GM18507 (cell line): Measurements from ENCODE around the gene C1QTNF3.

Source experiments
- DNase-seq: peaks from one replicate; pipeline ENCODE4 v3.0.0; 2011; ENCODE audit warnings: low read depth; ENCODE audit not compliant: insufficient read length; ENCODE audit errors: extremely low spot score
- FAIRE-seq: peaks from 2 replicates; lab custom pipeline; 2011; peaks lifted over from hg19 to GRCh38; lab: Jason Lieb, UNC

C1QTNF3 gene

DNA sequence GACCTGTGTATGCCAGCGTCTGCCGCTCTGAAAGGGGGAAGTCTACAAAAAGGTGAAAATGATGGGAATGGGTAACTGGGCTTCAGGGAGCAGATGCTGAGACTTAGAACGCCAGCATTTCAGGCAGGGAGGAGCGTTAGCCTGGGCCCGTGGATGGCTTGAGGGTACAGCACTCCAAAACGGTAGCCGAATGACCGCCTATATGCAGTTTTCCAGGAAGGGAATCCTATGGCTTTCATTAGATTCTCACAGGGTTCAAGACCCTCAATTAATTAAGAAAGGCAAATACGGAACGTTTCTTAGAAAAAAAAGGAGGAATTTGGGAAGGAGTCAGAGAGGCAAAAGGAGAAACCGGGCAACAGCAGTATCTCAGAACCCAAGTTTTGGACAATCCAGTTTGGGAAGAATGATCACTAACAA is 35.8 kb downstream of the C1QTNF3 start:
- DNase-seq (no peak), FAIRE-seq (no peak)

- FAIRE-seq (no peak), DNase-seq (no peak)
Observed at GRCh38 chr5:34005681-34006080, 37.3 kb downstream of the C1QTNF3 start.

- DNase-seq (no peak), FAIRE-seq (no peak)
Observed at GRCh38 chr5:34005211-34005610, 37.8 kb downstream of the C1QTNF3 start.

DNA sequence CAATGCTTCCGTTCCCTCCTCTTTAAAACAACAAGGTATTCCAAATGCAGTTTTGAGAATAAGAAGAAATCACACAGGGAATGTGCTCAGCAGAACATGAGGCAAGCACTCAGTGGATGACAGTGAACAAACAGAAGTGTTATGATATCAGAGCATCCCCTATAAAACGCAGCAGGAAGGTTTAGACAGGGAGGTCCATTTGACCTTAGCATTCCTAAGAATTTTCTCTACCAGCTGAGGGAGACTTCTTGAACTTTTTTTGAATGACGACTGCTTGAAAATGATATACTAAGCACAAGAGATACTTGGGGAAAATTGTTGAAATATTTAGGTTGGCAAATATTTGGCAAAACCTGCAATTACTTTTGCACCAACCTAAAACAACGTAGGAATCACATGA is 39.1 kb downstream of the C1QTNF3 start:
- no peak for DNase-seq
- FAIRE-seq = no peak

DNA sequence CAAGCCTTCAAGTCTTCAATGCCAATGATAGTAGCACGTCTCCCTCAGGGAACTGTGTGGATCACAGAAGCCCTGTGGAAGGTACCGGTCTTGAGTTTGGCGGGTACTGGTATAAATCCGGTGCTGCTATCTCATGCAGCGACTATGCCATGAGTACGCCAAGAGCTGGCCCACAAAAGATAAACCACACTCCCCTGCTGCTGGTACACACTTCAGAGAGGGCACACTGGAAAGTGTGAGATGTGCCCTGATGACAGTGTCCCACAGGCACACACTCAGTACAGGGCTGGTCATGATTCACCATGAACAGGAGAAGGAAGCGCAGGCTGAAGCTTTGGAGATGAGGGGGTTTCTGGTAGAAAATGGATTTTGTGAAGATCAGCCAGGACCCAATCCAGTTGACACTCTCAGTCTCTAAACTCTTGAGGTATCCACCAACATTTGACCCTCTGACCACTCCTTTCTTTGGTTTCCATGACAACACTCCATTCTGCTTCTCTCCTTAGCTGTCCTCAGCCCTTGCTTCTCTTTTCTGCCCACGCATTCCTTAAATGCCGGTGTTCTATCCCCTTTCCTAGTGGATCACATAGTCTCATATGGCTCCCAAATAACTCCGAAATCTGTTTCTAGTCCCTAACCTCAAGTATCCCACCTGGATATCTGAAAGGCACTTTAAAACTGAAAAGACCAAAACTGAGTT is 40.2 kb downstream of the C1QTNF3 start:
- no peak for DNase-seq
- FAIRE-seq = no peak

DNA sequence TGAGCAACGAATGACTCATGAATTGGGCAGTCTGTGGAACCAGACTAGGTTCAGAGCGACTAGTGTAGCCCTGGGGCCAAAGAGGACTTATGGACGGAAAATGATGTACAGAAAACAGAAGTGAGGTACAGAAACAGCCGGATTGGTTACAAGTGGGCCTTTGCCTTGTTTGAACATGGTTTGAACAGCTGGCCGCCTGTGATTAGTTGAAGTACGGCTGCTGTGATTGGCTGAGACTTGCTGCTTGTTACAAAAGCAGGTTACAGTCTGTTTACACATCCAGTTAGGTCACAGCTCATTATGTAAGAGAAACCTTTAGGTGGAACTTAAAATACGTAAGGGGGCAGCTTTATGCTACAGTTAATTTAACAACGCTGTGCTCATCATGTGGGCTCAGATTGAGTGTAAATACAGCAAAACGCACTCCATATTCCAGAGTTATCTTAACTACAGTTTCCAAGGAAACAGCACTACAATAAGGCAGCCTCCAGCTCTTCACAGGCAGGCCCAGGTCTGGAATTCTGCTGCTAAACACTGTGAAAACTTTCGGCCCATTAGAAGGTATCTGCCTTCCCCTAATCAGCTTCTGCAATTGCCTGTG is 41.7 kb downstream of the C1QTNF3 start:
- DNase-seq (no peak), FAIRE-seq (no peak)

DNA sequence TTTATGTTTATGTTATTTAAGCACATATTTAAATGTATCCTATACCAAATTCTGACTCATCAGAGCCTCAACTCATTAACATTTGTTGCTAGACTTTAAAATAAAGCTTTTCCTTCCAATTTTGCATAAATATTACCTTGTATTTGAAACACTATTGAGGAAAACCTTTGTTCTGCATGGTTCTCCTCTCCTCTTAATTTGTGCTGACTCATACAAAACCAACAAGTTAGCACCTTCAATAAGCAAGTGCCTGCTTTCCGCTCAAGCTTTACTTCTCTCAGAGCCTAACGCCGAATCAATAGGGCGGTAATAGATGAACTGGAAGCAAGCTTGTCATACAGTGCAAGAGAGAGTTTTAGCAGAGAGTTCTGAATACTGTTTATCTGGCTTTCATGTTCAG is 43.0 kb downstream of the C1QTNF3 start:
- no peak for DNase-seq
- FAIRE-seq = no peak

DNA sequence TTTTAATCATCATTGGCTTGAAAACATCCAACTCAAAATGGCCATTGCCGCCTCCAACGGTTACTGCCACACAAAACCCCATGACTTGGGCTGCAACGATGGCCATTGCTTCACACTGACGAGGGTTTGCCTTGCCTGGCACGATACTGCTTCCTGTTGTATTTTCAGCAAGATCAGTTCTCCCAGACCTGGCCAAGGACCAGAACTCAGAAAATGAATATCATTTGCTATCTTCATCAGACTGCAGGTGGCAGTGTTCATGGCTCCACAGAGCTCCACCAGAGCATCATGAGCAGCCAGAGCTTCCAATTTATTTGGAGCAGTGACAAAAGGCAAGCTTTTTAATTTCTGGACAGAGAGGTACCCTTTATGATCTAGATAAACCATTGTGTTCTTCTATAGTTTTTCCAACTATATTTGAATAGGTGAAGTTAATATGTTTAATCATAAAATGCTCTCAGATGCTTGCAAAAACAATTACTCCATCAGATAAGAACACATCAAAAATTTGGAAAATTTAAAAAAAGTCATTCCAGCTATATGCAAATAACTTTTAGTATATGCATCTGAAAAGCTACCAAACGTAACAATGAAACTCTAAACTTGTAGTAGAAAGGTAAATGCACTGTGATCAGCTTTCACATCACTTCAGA is 45.6 kb downstream of the C1QTNF3 start:
- DNase-seq = no peak
- peak; percentile 81 for FAIRE-seq

- FAIRE-seq (no peak), DNase-seq (no peak)
Observed at GRCh38 chr5:33995865-33996264, 47.1 kb downstream of the C1QTNF3 start.

GRCh38 chr5:33994845-33995244 is 48.2 kb downstream of the C1QTNF3 start:
- DNase-seq (no peak), FAIRE-seq (no peak)

DNA sequence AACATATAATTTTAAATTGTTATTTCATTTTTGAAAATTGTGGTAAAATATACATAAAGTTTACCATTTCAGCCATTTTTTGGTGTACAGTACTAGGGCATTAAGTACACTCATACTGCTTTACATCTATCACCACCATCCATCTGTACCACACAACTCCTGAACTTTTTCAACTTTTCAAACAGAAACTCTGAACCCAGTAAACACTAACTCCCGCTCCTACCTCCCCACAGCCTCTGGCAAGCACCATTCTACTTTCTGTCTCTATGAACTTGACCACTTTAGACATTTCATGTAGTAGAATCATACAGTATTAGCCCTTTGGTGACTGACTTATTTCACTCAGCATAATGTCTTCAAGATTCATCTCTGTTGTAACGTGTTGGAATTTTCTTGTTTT is 50.1 kb downstream of the C1QTNF3 start:
- no peak for DNase-seq
- FAIRE-seq = no peak

GRCh38 chr5:33985447-33985846 is 57.6 kb downstream of the C1QTNF3 start:
- FAIRE-seq (no peak), DNase-seq (no peak)

GRCh38 chr5:33984671-33985124 is 58.3 kb downstream of the C1QTNF3 start, which contains the start of gene SLC45A2:
Gene SLC45A2 (minus strand): TSS chr5:33984693. CDS start chr5:33984583, 110 bp downstream.
- FAIRE-seq (no peak), DNase-seq (no peak)

DNA sequence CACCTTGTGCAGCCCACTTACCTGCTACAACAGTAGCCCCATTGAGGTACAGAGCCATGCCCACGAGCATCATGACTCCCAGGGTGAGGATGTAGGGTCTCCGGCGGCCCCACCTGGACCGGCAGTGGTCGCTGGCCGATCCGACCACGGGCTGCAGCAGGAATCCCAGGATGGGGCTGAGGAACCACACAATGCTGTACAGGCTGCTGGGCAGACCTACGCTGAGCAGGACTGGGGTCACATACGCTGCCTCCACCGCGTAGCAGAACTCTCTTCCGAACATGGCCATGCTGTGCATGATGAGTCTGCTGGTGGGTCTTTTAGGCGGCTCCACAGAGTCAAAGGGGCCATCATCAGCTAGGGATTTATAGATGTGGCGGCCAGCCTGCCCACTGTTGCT is 58.8 kb downstream of the C1QTNF3 start:
- no peak for DNase-seq
- no peak for FAIRE-seq

GRCh38 chr5:33981408-33982162 is 61.4 kb downstream of the C1QTNF3 start:
- FAIRE-seq = no peak

GRCh38 chr5:33980030-33980429 is 63.0 kb downstream of the C1QTNF3 start:
- DNase-seq (no peak), FAIRE-seq (no peak)

More at GRCh38 chr5:33981408-33982162, 61.4 kb downstream of the C1QTNF3 start:
- DNase-seq = no peak

GRCh38 chr5:33978306-33978705 is 64.7 kb downstream of the C1QTNF3 start:
- DNase-seq = no peak
- no peak for FAIRE-seq

DNA sequence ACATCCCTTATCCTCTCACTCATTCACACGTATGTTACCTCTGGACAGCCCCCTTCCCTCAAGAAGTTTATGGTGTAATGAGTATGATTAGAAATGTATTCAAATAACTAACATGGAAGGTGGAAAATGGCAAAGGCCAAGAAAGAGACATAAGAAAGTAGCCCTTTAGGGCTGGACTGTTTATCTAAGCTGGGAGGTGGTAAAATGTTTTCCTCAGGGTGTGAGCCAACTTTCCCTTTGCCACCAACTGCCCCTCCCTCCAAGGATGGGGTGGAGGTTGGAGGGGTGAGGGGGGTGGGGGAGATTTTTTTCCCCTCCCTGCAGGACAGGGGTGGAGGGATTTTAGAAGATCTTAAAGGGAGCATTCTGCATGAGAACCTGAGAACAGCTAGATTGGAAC is 66.7 kb downstream of the C1QTNF3 start:
- DNase-seq = no peak
- no peak for FAIRE-seq

DNA sequence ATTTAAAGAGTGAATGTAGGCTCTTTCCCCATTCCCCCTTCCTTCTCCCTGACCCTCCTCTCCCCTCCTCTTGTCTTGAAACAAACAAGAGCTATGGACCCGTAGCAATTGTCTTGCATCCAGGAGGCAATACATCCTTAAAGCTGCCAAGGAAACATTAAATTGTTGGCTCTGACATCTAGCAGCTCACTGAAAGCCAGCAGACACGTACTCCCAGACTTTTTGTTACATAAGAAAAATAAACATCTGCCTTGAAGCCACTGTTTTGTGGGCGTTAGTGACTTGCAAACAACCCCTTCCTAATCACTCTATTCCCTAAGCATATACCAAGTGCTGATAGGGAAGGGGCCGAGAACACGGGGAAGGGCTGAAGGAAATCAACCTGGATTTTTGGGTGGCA is 67.2 kb downstream of the C1QTNF3 start:
- FAIRE-seq (no peak), DNase-seq (no peak)

- DNase-seq (no peak), FAIRE-seq (peak; percentile 76)
Observed at GRCh38 chr5:33973271-33973670, 69.7 kb downstream of the C1QTNF3 start.
